Transverse colon (tissue), 4 donors: ENCODE data around the gene ZHX3.

ENCODE experiments used
- POLR2A ChIP-seq: fragments of 450-650 bp; IDR thresholded peaks from one replicate; pipeline ENCODE4 v1.6.1; 2016; ENCODE audit warnings: antibody characterized with exemption, mild to moderate bottlenecking, moderate library complexity
- POLR2AphosphoS5 ChIP-seq, 3 donors: sonication (generic); formaldehyde crosslinking; IDR thresholded peaks; one replicate each; pipeline ENCODE4 v1.6.1; 2016; ENCODE audit warnings: antibody characterized with exemption in 3 of 3
- TF ChIP-seq, protein P1 (sequence below), 5 experiments: fragments of 200-600 bp in 3 of 5; fragments of 450-650 bp in 2 of 5; sonication (generic) in 3 of 5; IDR thresholded peaks; 1 replicate in 2 of 5; 2 replicates in 3 of 5; pipeline ENCODE4 v1.5.1; 2016 to 2017; ENCODE audit warnings: antibody characterized with exemption in 5 of 5, inconsistent platforms in 3 of 5, mild to moderate bottlenecking in 2 of 5, moderate library complexity in 1 of 5

GRCh38 chr20:41182296-41183212 lies 135.0 kb downstream of the ZHX3 start:
- TF ChIP-seq, protein P1, sequence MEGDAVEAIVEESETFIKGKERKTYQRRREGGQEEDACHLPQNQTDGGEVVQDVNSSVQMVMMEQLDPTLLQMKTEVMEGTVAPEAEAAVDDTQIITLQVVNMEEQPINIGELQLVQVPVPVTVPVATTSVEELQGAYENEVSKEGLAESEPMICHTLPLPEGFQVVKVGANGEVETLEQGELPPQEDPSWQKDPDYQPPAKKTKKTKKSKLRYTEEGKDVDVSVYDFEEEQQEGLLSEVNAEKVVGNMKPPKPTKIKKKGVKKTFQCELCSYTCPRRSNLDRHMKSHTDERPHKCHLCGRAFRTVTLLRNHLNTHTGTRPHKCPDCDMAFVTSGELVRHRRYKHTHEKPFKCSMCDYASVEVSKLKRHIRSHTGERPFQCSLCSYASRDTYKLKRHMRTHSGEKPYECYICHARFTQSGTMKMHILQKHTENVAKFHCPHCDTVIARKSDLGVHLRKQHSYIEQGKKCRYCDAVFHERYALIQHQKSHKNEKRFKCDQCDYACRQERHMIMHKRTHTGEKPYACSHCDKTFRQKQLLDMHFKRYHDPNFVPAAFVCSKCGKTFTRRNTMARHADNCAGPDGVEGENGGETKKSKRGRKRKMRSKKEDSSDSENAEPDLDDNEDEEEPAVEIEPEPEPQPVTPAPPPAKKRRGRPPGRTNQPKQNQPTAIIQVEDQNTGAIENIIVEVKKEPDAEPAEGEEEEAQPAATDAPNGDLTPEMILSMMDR (IDR thresholded peaks at IDR 0.05), result no peak
- TF ChIP-seq POLR2AphosphoS5 (IDR thresholded peaks at IDR 0.05) (no peak), POLR2A (no peak)
